ENCODE results near the gene GRIK1. TPM values are rescaled to one million over a fixed set of nuclear protein-coding genes. Genes with fewer than 3 reads are reported as not detected.

Gene GRIK1
- total and polyA plus RNA-seq, 2 donors (not counting 1 experiment from before 2014, with no cell fraction given): not detected

- ChIA-PET POLR2A (no interaction called here), CTCF (no interaction called here)
- Histone ChIP-seq H4K20me1 (ENCODE audit: control insufficient read depth, insufficient read depth, low read length, poor library complexity, severe bottlenecking) (no peaks in the 10 kb centered on the region), H3K4me3 (ENCODE audit: control extremely low read depth in 1 of 5, extremely low read depth in 1 of 5, insufficient read depth in 1 of 5, low read depth in 2 of 5, low read length in 4 of 5) (no peak overlapping the region), H3K27ac (ENCODE audit: low read length in 2 of 2) (no peak overlapping the region), H3K36me3 (replicated peaks in 1 of 2; ENCODE audit: control extremely low read depth in 1 of 2, control insufficient read depth in 1 of 2, extremely low read depth in 1 of 2, insufficient read depth in 2 of 2, low read length in 1 of 2) (no peaks in the 10 kb centered on the region), H3K9ac (ENCODE audit: low read length) (no peak overlapping the region), H3K9me3 (ENCODE audit: control extremely low read depth in 1 of 3, control insufficient read depth in 2 of 3, insufficient read depth in 1 of 3, low read length in 2 of 3) (no peaks in the 10 kb centered on the region), H3K4me2 (replicated peaks; ENCODE audit: low read depth, low read length, poor library complexity, severe bottlenecking) (no peak overlapping the region), H3K27me3 (replicated peaks in 1 of 4; ENCODE audit: control extremely low read depth in 1 of 4, control insufficient read depth in 3 of 4, insufficient read depth in 4 of 4, low read length in 3 of 4) (no peaks in the 10 kb centered on the region), H3K4me1 (ENCODE audit: control insufficient read depth in 2 of 2, insufficient read depth in 2 of 2, low read length in 2 of 2) (no peaks in the 10 kb centered on the region), H3K79me2 (ENCODE audit: control insufficient read depth, insufficient read depth, low read length) (no peaks in the 10 kb centered on the region), H2AFZ (ENCODE audit: insufficient read depth, low read depth, low read length, poor library complexity, severe bottlenecking) (no peak overlapping the region)
- DNase-seq (no peak), ATAC-seq (ENCODE audit: low read depth) (no peak)
- TF ChIP-seq EZH2 (IDR thresholded peaks at IDR 0.05; ENCODE audit: borderline replicate concordance, insufficient read depth, low read depth, low read length, poor library complexity, severe bottlenecking) (no peak), CTCF (IDR thresholded peaks at IDR 0.05) (no peak)
- no peak overlapping the region for H3K27ac Mint-ChIP-seq
- intact Hi-C loops (cut with micrococcal nuclease): no loop called here
- no peaks in the 10 kb centered on the region for H3K27me3 Mint-ChIP-seq
- H3K4me1 Mint-ChIP-seq: no peaks in the 10 kb centered on the region
- WGBS (ENCODE audit: insufficient coverage): no CpG with 5 or more reads among the region's 9 CpGs
- H3K9me3 Mint-ChIP-seq (ENCODE audit: insufficient read depth): no peaks in the 10 kb centered on the region
- H3K4me3 Mint-ChIP-seq: no peak overlapping the region
Observed at GRCh38 chr21:29725025-29725736, 214.6 kb downstream of the GRIK1 start.

- no peaks in the 10 kb centered on the region for H4K20me1 ChIP-seq (ENCODE audit: control insufficient read depth, insufficient read depth, low read length, poor library complexity, severe bottlenecking)
- H3K4me2 ChIP-seq (replicated peaks; ENCODE audit: low read depth, low read length, poor library complexity, severe bottlenecking): no peak overlapping the region
- H3K9ac ChIP-seq (ENCODE audit: low read length): no peak overlapping the region
- no peaks in the 10 kb centered on the region for H3K79me2 ChIP-seq (ENCODE audit: control insufficient read depth, insufficient read depth, low read length)
- ATAC-seq (ENCODE audit: low read depth) (no peak), DNase-seq (no peak)
- Mint-ChIP-seq H3K4me1 (no peaks in the 10 kb centered on the region), H3K9me3 (ENCODE audit: insufficient read depth) (no peaks in the 10 kb centered on the region), H3K27me3 (no peaks in the 10 kb centered on the region), H3K27ac (no peak overlapping the region), H3K4me3 (no peak overlapping the region)
- no peak overlapping the region for H3K4me3 ChIP-seq (ENCODE audit: control extremely low read depth in 1 of 5, extremely low read depth in 1 of 5, insufficient read depth in 1 of 5, low read depth in 2 of 5, low read length in 4 of 5)
- ChIA-PET POLR2A (no interaction called here), CTCF (no interaction called here)
- no peaks in the 10 kb centered on the region for H3K36me3 ChIP-seq (replicated peaks in 1 of 2; ENCODE audit: control extremely low read depth in 1 of 2, control insufficient read depth in 1 of 2, extremely low read depth in 1 of 2, insufficient read depth in 2 of 2, low read length in 1 of 2)
- WGBS (ENCODE audit: insufficient coverage): no CpG with 5 or more reads among the region's 2 CpGs
- H3K4me1 ChIP-seq (ENCODE audit: control insufficient read depth in 2 of 2, insufficient read depth in 2 of 2, low read length in 2 of 2): no peaks in the 10 kb centered on the region
- TF ChIP-seq EZH2 (IDR thresholded peaks at IDR 0.05; ENCODE audit: borderline replicate concordance, insufficient read depth, low read depth, low read length, poor library complexity, severe bottlenecking) (no peak), CTCF (IDR thresholded peaks at IDR 0.05) (no peak)
- intact Hi-C loops (cut with micrococcal nuclease): no loop called here
- H3K27ac ChIP-seq (ENCODE audit: low read length in 2 of 2): no peak overlapping the region
- H3K9me3 ChIP-seq (ENCODE audit: control extremely low read depth in 1 of 3, control insufficient read depth in 2 of 3, insufficient read depth in 1 of 3, low read length in 2 of 3): peaks cover 0 to 4% (median 0%) of the 10 kb centered on the region in 3 donors
- no peak overlapping the region for H2AFZ ChIP-seq (ENCODE audit: insufficient read depth, low read depth, low read length, poor library complexity, severe bottlenecking)
- no peaks in the 10 kb centered on the region for H3K27me3 ChIP-seq (replicated peaks in 1 of 4; ENCODE audit: control extremely low read depth in 1 of 4, control insufficient read depth in 3 of 4, insufficient read depth in 4 of 4, low read length in 3 of 4)
Observed at GRCh38 chr21:29721964-29722363, 217.8 kb downstream of the GRIK1 start.
